Activated naive CD8-positive, alpha-beta T cell (primary cell): Measurements from ENCODE around the gene FUT3.

ENCODE experiments used
- H3K27ac Mint-ChIP-seq: one replicate; pipeline ENCODE4 v1.8.0; 2021; ENCODE audit warnings: mixed read lengths
- H3K27me3 Mint-ChIP-seq: one replicate; pipeline ENCODE4 v1.8.0; 2021; ENCODE audit warnings: mixed read lengths
- H3K36me3 Mint-ChIP-seq: one replicate; pipeline ENCODE4 v1.8.0; 2021; ENCODE audit warnings: mixed read lengths
- H3K4me1 Mint-ChIP-seq: one replicate; pipeline ENCODE4 v1.8.0; 2021; ENCODE audit warnings: low read depth, mixed read lengths
- H3K4me3 Mint-ChIP-seq: one replicate; pipeline ENCODE4 v1.8.0; 2021; ENCODE audit warnings: mild to moderate bottlenecking, mixed read lengths
- H3K9me3 Mint-ChIP-seq: one replicate; pipeline ENCODE4 v1.8.0; 2021; ENCODE audit warnings: low read depth, mixed read lengths

FUT3 gene

GRCh38 chr19:5808120-5808816 is 43.0 kb downstream of the FUT3 start:
- H3K27me3 Mint-ChIP-seq: no peaks in the 10 kb centered on the region
- H3K4me1 Mint-ChIP-seq: peaks cover 10% of the 10 kb centered on the region
- H3K4me3 Mint-ChIP-seq: no peak overlapping the region
- H3K27ac Mint-ChIP-seq: no peak overlapping the region
- H3K36me3 Mint-ChIP-seq: no peaks in the 10 kb centered on the region
- no peaks in the 10 kb centered on the region for H3K9me3 Mint-ChIP-seq

GRCh38 chr19:5806905-5807304 is 44.3 kb downstream of the FUT3 start:
- H3K36me3 Mint-ChIP-seq: no peaks in the 10 kb centered on the region
- H3K4me3 Mint-ChIP-seq: peak overlapping the region; percentile 21
- H3K27ac Mint-ChIP-seq: no peak overlapping the region
- no peaks in the 10 kb centered on the region for H3K9me3 Mint-ChIP-seq
- H3K27me3 Mint-ChIP-seq: peaks cover under 1% of the 10 kb centered on the region
- H3K4me1 Mint-ChIP-seq: peaks cover 18% of the 10 kb centered on the region

GRCh38 chr19:5806133-5806489 is 45.1 kb downstream of the FUT3 start:
- no peaks in the 10 kb centered on the region for H3K9me3 Mint-ChIP-seq
- no peaks in the 10 kb centered on the region for H3K36me3 Mint-ChIP-seq
- peaks cover 2% of the 10 kb centered on the region for H3K27me3 Mint-ChIP-seq
- H3K4me3 Mint-ChIP-seq: peak overlapping the region; percentile 42
- peaks cover 20% of the 10 kb centered on the region for H3K4me1 Mint-ChIP-seq
- no peak overlapping the region for H3K27ac Mint-ChIP-seq

- Mint-ChIP-seq H3K36me3 (no peaks in the 10 kb centered on the region), H3K27me3 (peaks cover 3% of the 10 kb centered on the region), H3K4me3 (peak overlapping the region; percentile 42), H3K9me3 (no peaks in the 10 kb centered on the region), H3K27ac (peak overlapping the region; percentile 16), H3K4me1 (peaks cover 20% of the 10 kb centered on the region)
These were observed 45.7 kb downstream of the FUT3 start for GRCh38 chr19:5805462-5806132.

- Mint-ChIP-seq H3K27me3 (peaks cover 3% of the 10 kb centered on the region), H3K4me1 (peaks cover 20% of the 10 kb centered on the region), H3K27ac (peak within 1 kb of the TSS; percentile 16), H3K36me3 (no peaks in the 10 kb centered on the region), H3K4me3 (peak within 1 kb of the TSS; percentile 79), H3K9me3 (no peaks in the 10 kb centered on the region)
These were observed 46.5 kb downstream of the FUT3 start, which contains the start of gene NRTN for GRCh38 chr19:5804516-5805461. Gene NRTN (plus strand): TSS chr19:5805067. CDS start chr19:5824166, 19,099 bp downstream.

- Mint-ChIP-seq H3K4me1 (peaks cover 20% of the 10 kb centered on the region), H3K27me3 (peaks cover 3% of the 10 kb centered on the region), H3K4me3 (peak overlapping the region; percentile 79), H3K27ac (peak overlapping the region; percentile 34), H3K9me3 (no peaks in the 10 kb centered on the region), H3K36me3 (no peaks in the 10 kb centered on the region)
These were observed 47.3 kb downstream of the FUT3 start for GRCh38 chr19:5803752-5804515.

GRCh38 chr19:5803441-5803751 is 47.9 kb downstream of the FUT3 start:
- Mint-ChIP-seq H3K9me3 (no peaks in the 10 kb centered on the region), H3K27ac (peak overlapping the region; percentile 34), H3K27me3 (peaks cover 3% of the 10 kb centered on the region), H3K36me3 (no peaks in the 10 kb centered on the region), H3K4me1 (peaks cover 20% of the 10 kb centered on the region), H3K4me3 (peak overlapping the region; percentile 63)

- Mint-ChIP-seq H3K9me3 (no peaks in the 10 kb centered on the region), H3K36me3 (no peaks in the 10 kb centered on the region), H3K27ac (no peak overlapping the region), H3K27me3 (peaks cover 3% of the 10 kb centered on the region), H3K4me3 (peak overlapping the region; percentile 42), H3K4me1 (peaks cover 20% of the 10 kb centered on the region)
These were observed 49.2 kb downstream of the FUT3 start for GRCh38 chr19:5801796-5802619.

- peaks cover 3% of the 10 kb centered on the region for H3K27me3 Mint-ChIP-seq
- no peaks in the 10 kb centered on the region for H3K36me3 Mint-ChIP-seq
- no peak overlapping the region for H3K4me3 Mint-ChIP-seq
- no peaks in the 10 kb centered on the region for H3K9me3 Mint-ChIP-seq
- H3K4me1 Mint-ChIP-seq: peaks cover 20% of the 10 kb centered on the region
- no peak overlapping the region for H3K27ac Mint-ChIP-seq
These were observed 50.6 kb downstream of the FUT3 start for GRCh38 chr19:5800361-5801270.

GRCh38 chr19:5799247-5800241 is 51.7 kb downstream of the FUT3 start:
- Mint-ChIP-seq H3K9me3 (no peaks in the 10 kb centered on the region), H3K4me3 (no peak overlapping the region), H3K27me3 (peaks cover 3% of the 10 kb centered on the region), H3K36me3 (no peaks in the 10 kb centered on the region), H3K27ac (no peak overlapping the region), H3K4me1 (peaks cover 20% of the 10 kb centered on the region)

- Mint-ChIP-seq H3K4me3 (no peak overlapping the region), H3K4me1 (peaks cover 10% of the 10 kb centered on the region), H3K36me3 (no peaks in the 10 kb centered on the region), H3K27me3 (peaks cover 3% of the 10 kb centered on the region), H3K9me3 (no peaks in the 10 kb centered on the region), H3K27ac (no peak overlapping the region)
These were observed 53.0 kb downstream of the FUT3 start for GRCh38 chr19:5798244-5798643.

- Mint-ChIP-seq H3K27ac (no peak overlapping the region), H3K4me3 (no peak overlapping the region), H3K4me1 (peaks cover 6% of the 10 kb centered on the region), H3K27me3 (no peaks in the 10 kb centered on the region), H3K9me3 (no peaks in the 10 kb centered on the region), H3K36me3 (peaks cover under 1% of the 10 kb centered on the region)
These were observed 55.8 kb downstream of the FUT3 start for GRCh38 chr19:5795382-5795919.
